ENCODE data around the gene TRNP1.
"Not testable (repeated sequence)": the region's sequence is repeated elsewhere in the genome, so short reads cannot be mapped to it uniquely, and the experiment has no call there.

TRNP1 gene, protein sequence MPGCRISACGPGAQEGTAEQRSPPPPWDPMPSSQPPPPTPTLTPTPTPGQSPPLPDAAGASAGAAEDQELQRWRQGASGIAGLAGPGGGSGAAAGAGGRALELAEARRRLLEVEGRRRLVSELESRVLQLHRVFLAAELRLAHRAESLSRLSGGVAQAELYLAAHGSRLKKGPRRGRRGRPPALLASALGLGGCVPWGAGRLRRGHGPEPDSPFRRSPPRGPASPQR

DNA sequence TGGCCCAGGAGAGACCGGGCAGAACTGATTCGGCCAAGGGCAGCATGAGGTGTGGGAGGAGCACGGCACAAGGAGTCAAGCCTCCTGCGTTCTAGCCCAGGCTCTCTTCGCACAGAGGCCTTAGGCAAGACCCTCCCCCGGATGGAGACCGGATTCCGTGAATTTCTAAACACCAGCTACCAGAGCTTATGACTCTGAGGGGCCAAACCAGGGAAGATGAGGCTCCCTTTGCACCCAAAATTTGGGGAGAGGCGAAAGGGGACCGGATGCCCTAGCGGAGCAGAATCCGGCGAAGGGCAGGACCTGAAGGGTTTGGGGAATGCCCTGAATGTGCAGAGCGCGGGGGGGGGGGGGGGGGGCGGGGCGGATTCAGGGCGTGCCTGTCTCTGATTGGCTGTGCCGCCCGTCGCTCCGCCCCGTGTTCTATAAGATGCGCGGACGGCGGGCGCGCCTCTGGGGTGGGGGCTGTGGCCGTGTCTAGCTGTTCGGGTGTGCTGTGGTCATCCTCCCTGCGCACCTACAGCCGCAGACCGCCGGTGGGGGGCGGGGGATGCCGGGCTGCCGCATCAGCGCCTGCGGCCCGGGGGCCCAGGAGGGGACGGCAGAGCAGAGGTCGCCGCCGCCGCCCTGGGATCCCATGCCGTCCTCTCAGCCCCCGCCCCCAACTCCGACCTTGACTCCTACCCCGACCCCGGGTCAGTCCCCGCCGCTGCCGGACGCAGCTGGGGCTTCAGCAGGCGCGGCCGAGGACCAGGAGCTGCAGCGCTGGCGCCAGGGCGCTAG is at the start of gene TRNP1:
Gene TRNP1, plus strand, starts transcription at position 456 of the 783 bp plus-strand sequence. Its CDS starts 95 bp downstream, at position 551.
- DNase-seq = peak; percentile 73

GRCh38 chr1:26945138-26945537 is 48.4 kb upstream of the TRNP1 start:
- no peak for DNase-seq

DNA sequence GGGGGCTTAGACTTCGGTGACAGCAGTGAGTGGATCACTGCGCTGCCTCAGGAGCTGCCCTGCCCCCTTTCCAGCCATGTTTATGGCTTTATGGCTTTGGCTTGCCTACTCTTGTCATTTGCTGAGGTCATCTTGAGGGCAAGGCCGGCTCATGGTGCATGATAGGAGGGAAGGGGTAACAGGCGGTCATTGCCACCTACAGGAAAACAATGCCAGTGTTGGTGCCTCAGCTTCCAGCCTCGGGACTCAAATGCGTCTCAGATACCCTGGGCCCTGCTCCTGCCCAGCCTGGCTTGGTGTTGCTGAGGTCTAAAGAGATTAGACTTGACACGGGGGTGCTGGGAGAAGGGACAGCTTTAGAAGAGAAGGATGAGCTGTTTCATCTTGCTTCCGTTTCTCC is 47.8 kb upstream of the TRNP1 start:
- no peak for DNase-seq

DNA sequence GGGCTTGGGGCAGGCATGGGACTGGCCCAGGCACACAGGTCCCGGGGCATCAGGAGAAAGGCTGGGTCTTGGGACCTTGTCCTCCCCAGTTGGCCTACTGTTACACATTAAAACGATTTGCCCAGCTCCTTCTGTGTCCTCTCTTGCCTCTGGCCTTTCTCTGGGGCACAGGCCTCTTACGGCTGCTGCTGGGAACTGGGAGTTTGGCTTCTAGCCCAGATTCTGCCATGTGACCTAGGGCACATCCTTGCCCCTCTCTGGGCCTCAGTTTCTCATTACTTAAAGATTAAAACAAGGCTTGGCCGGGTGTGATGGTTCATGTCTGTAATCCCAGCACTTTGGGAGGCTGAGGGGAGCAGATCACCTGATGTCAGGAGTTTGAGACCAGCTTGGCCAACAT is 47.2 kb upstream of the TRNP1 start:
- no peak for DNase-seq

DNA sequence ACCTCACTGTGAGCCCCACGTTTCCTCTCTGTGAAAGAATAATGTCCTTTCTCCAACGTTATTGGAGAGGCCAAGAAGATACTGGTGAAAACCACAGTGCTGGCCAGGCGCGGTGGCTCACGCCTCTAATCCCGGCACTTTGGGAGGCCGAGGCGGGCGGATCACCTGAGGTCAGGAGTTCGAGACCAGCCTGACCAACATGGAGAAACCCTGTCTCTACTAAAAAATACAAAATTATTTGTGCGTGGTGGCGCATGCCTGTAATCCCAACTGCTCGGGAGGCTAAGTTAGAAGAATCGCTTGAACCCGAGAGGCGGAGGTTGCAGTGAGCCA is 44.8 kb upstream of the TRNP1 start:
- DNase-seq = not testable (repeated sequence)

DNA sequence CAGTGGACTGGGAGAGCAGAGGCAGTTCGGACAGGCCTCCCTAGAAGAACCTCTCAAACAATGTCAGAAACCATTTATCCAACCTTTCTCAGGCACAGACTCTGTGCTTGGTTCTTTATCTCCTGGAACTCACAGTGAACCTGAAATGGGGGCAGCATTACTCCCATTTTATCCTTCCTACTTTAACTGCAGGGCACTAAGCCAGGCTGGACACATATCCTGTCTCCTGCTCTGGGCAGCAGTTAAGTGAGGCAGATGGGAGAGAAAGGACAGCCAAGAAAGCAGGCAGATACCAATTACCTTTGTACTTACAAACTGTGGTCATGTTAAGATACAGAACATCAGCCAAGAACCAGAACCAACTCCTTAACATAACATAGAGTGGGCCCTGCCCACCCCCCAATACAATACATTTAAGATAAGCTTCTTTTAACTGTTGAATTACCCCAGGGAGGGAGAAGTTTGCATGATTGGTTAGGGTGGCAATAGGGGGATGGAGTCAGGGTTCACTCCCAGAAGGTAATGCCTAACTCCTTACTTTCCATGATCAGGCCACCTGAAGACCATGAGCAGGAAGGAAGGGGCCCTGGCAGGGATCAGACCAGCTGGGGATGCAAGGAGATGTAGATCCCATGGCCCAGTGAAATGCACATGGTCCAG is 44.1 kb upstream of the TRNP1 start:
- DNase-seq = no peak

- DNase-seq = no peak
These were observed 43.6 kb upstream of the TRNP1 start for GRCh38 chr1:26949926-26950319.

GRCh38 chr1:26950602-26951001 is 42.9 kb upstream of the TRNP1 start:
- no peak for DNase-seq

GRCh38 chr1:26951216-26951615 is 42.3 kb upstream of the TRNP1 start:
- no peak for DNase-seq

DNA sequence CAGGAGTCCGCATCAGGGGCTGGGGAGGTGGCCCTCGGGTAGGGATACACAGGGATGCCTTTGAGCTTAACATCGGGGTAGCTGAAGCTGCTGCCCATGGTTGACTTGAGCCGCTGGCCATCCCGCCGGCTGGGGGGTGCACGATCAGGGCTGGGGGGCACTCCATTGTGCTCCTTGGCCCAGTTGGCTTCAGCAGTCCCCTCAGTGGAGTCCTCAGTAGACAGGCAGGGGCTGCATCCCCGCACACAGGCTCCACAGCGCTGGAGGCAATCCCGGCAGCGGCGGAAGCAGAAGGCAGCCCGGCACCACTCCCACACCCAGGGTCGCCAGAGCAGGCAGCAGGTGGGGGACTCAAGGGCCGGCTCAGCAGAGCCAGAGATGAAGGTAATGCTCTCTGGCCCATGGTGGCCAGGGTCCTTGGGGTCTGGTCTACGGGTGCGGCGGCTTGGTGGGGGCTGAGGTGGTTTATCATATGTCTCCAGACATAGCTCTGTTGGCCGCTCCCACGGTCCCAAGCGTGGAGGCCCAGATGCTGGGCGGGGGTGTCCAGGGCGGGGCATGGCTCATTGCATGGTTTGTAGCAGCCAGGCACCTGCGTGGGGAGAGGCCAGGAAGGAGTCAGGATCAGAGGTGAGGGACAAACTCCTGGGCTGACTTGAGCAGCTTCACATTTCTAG is 41.5 kb upstream of the TRNP1 start:
- no peak for DNase-seq

DNA sequence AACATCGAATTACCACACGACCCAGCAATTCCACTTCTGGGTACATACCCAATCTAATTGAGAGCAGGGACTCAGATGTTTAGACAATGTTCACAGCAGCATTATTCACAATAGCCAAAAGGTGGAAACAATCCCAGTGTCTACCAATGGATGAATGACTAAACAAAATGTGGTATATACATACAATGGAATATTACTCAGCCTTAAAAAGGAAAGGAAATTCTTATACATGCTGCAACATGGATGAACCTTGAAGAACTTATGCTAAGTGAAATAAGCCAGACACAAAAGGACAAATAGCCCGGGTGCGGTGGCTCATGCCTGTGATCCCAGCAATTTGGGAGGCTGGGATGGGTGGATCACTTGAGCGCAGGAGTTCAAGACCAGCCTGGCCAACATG is 40.1 kb upstream of the TRNP1 start:
- DNase-seq = no peak

GRCh38 chr1:26956321-26956720 is 37.2 kb upstream of the TRNP1 start:
- no peak for DNase-seq

GRCh38 chr1:26957306-26957705 is 36.2 kb upstream of the TRNP1 start:
- DNase-seq = no peak

DNA sequence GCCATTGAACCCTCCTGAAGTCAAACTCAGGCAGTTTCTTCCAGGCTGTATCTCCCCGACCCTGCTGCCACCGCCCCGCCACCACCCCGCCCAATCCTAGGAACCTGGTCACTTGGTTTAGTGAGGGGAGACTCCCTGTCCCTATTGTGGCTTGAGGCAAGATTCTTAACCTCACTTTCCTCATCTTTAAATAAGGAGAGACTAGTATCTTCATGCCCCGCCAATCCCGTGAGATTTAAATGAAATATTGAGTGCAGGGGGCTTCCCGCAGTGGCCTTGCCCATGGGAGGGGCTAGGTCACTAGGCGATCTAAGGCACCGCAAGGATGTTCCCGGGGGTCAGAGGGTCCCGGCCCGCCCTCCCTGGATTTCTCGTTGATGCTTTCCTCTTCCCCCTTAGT is 34.2 kb upstream of the TRNP1 start:
- DNase-seq = no peak

DNA sequence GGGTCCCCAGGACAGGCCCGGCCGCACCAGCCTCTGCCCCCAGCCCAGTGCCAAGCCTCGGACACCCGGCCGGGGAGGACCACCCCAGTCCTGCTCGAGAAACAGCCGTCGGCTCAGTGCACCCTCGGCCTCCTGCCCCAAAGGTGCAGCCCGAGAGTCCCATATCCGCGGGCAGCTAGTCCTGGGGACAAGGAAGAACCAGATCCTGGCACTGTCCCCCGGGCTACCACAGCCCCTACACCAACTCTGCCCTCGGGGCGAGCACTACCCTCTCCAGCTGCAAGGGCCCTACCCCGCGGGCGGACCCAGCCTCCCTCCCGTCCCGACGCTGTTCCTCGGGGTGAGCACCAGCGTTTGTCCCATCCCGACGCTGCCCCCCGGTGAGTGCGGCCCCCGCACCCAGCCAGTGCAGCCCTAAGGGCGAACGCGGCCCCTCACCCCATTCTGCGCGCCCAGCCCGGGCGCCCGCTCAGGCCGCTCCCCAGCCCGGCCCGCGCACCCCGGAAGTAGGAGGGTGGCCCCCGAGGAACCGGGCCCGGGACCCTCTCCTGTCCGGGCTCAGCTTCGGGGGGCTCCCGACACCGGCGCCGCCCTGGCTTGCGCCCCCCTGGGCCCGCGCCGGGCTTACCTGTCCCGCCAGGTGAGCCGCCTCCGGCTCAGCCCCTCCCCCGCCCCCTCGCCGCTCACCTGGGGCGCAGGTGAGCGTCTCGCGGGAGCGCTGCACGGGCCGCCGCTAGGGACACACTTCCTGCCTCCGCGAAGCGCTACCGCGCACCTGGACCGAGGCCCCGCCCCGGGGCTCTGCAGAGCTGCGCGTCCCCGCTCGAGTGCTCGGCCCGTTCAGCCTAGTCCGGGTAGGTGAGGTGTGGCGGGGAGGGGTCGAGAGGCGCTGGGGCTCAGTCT is 33.5 kb upstream of the TRNP1 start, which contains the start of gene KDF1:
Gene KDF1, minus strand, starts transcription at position 747 of the 903 bp plus-strand sequence. CDS start 8,088 bp downstream, outside the sequence.
- DNase-seq = peak; percentile 86

DNA sequence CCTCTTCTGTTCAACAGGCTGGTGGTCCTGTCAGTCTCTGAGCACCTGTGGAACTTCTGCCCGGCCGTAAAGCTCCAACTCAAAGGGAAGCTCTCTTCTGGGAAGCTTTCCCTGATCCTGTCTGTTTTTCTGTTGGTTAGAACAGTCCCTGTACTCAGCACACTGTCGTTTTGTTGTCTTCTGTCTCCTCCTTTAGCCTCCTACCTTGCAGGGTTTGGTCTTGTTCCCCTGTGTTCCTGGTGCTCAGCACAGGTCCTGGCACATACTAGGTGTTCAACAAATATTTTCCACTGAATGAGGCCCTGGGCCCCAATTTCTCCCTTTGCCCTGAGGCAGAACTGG is 32.9 kb upstream of the TRNP1 start:
- DNase-seq = no peak

DNA sequence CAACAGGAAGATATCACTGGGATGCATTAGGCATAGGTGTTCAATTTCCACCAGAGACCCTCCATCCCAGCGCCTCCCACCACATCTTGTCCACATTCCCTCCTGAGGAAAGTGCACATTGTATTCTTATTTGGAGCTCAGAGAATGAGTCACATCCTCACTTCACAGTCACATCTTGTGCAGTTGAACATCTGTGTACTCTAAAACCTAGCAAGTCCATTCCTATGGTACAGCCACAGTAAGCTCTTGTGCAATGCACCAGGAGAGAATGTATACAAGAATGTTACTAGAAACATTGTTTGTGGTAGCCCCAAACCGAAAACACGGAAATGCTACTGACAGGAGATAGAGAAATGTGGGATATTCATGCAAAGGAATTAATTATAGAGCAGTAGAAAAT is 31.7 kb upstream of the TRNP1 start:
- no peak for DNase-seq

GRCh38 chr1:26965213-26965612 is 28.3 kb upstream of the TRNP1 start:
- no peak for DNase-seq

DNA sequence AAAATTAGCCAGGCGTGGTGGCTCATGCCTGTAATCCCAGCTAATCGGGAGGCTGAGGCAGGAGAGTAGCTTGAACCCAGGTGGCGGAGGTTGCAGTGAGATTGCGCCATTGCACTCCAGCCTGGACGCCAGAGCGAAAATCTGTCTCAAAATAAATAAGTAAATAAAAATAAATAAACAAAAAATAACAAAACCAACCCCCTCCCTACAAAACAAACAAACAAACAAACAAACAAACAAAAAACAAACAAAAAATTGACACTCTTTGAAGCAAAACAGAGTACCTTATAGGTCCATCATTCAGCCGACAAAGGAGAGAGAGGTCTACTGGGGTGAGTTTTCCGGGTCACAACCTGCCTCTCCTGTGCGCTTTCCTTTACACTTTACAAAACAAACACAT is 27.9 kb upstream of the TRNP1 start:
- no peak for DNase-seq

- no peak for DNase-seq
These were observed 22.7 kb upstream of the TRNP1 start for GRCh38 chr1:26970810-26971209.

- no peak for DNase-seq
These were observed 21.9 kb upstream of the TRNP1 start for GRCh38 chr1:26971590-26971989.

DNA sequence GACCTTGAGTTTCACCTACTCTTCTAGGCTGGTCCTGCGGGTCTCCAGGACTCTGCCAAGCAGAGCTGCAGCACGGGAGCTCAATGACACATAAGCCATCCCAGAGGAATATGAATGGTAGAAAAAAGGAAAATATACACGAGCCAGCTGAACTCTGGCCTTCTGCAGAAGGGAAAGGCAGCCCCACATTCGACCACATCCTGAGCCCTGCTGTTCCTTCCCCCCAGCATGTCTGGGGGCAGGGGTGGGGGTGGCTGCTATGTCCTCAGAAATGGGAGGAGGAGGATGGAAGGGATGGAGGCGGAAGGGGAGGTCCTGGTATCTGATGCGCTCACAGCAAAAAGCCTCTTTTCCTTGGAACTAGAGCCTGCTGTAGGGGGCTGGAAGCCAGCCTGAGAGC is 21.1 kb upstream of the TRNP1 start:
- no peak for DNase-seq

DNA sequence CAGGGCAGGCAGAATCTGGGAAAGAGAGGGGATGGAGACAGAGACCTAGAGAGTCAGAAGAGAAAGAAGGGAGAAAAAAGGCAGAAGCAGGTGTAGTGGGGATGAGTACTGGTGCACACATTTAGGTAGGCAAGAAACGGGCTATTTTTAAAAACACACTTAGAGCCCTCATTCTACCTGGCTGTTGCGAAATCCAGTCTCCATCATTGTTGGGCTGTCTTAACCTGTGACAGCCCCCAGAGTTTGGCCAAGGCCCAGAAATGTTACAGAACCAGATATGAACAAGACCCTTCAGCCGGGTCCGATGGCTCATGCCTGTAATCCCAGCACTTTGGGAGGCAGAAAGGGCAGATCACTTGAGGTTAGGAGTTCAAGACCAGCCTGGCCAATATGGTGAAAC is 20.7 kb upstream of the TRNP1 start:
- no peak for DNase-seq
